Inflammatory macrophage (primary cell): ENCODE data around the gene SRA1.
A peak's percentile ranks its signal among the peaks of the same experiment; 100 is the strongest.

Experiments
- DNase-seq, 2 donors: peaks; one replicate each; pipeline ENCODE4 v3.0.0-alpha.2; 2020 to 2022

Gene SRA1

GRCh38 chr5:140549237-140550144, 7.8 kb downstream of the SRA1 start:
- DNase-seq, result peak; percentile 80 to 86

- no peak for DNase-seq
Measured at GRCh38 chr5:140548791-140549190, 8.5 kb downstream of the SRA1 start.

GRCh38 chr5:140548300-140548688, 9.0 kb downstream of the SRA1 start:
- DNase-seq, result no peak

GRCh38 chr5:140547508-140548299, 9.6 kb downstream of the SRA1 start, which contains the start of gene EIF4EBP3:
EIF4EBP3 (plus strand) TSS chr5:140547662; CDS start chr5:140547738, 76 bp downstream.
- peak; percentile 94 to 96 for DNase-seq

- DNase-seq, result peak in 1 of 2 donors; percentile 33
Measured at GRCh38 chr5:140546851-140547507, 10.3 kb downstream of the SRA1 start.

- no peak for DNase-seq
Measured at GRCh38 chr5:140545606-140546005, 11.7 kb downstream of the SRA1 start.

- DNase-seq, result no peak
Measured at GRCh38 chr5:140544986-140545385, 12.3 kb downstream of the SRA1 start.

- no peak for DNase-seq
Measured at GRCh38 chr5:140542972-140543371, 14.3 kb downstream of the SRA1 start.

GRCh38 chr5:140540227-140540626, 17.0 kb downstream of the SRA1 start:
- DNase-seq, result no peak

- no peak for DNase-seq
Measured at GRCh38 chr5:140524003-140524402, 33.3 kb downstream of the SRA1 start.

GRCh38 chr5:140513124-140513523, 44.1 kb downstream of the SRA1 start:
- DNase-seq, result no peak

- DNase-seq, result no peak
Measured at GRCh38 chr5:140509898-140510297, 47.4 kb downstream of the SRA1 start.

GRCh38 chr5:140502834-140503233, 54.4 kb downstream of the SRA1 start:
- no peak for DNase-seq
